HG02678 (cell line): ENCODE data around the gene SPC25.
"Not testable (repeated sequence)": the region's sequence is repeated elsewhere in the genome, so short reads cannot be mapped to it uniquely, and the experiment has no call there.

Source experiments
- ATAC-seq: cut with Tn5 transposase; IDR thresholded peaks from one replicate; pipeline ENCODE4 v1.9.1; 2021; ENCODE audit warnings: mild to moderate bottlenecking, moderate library complexity; ENCODE audit not compliant: unreplicated experiment

The SPC25 gene

GRCh38 chr2:168903888-168904287 is 13.7 kb upstream of the SPC25 start:
- ATAC-seq, result no peak

- ATAC-seq, result no peak
Observed at GRCh38 chr2:168901003-168901402, 10.8 kb upstream of the SPC25 start, which contains the start of gene G6PC2. Gene G6PC2, plus strand, starts transcription at chr2:168901291. Its CDS starts 41 bp downstream, at chr2:168901332.

GRCh38 chr2:168897449-168897848 is 7.2 kb upstream of the SPC25 start:
- no peak for ATAC-seq

GRCh38 chr2:168896783-168897182 is 6.6 kb upstream of the SPC25 start:
- no peak for ATAC-seq

GRCh38 chr2:168895771-168896170 is 5.5 kb upstream of the SPC25 start:
- no peak for ATAC-seq

- no peak for ATAC-seq
Observed at GRCh38 chr2:168894720-168895119, 4.5 kb upstream of the SPC25 start.

GRCh38 chr2:168894101-168894500 is 3.9 kb upstream of the SPC25 start:
- ATAC-seq, result no peak

GRCh38 chr2:168892327-168892726 is 2.1 kb upstream of the SPC25 start:
- no peak for ATAC-seq

GRCh38 chr2:168889635-168890005 is 610 bp downstream of the SPC25 start:
- ATAC-seq, result no peak

GRCh38 chr2:168884975-168885374 is 5.3 kb downstream of the SPC25 start:
- no peak for ATAC-seq

- not testable (repeated sequence) for ATAC-seq
Observed at GRCh38 chr2:168882163-168882562, 8.1 kb downstream of the SPC25 start.

GRCh38 chr2:168874368-168875054 is 15.7 kb downstream of the SPC25 start:
- ATAC-seq, result no peak

- not testable (repeated sequence) for ATAC-seq
Observed at GRCh38 chr2:168870824-168871223, 19.4 kb downstream of the SPC25 start.

GRCh38 chr2:168870369-168870768 is 19.9 kb downstream of the SPC25 start:
- ATAC-seq, result not testable (repeated sequence)

GRCh38 chr2:168867164-168867563 is 23.1 kb downstream of the SPC25 start:
- not testable (repeated sequence) for ATAC-seq

- no peak for ATAC-seq
Observed at GRCh38 chr2:168858146-168858545, 32.1 kb downstream of the SPC25 start.

- no peak for ATAC-seq
Observed at GRCh38 chr2:168855601-168856000, 34.6 kb downstream of the SPC25 start.

- ATAC-seq, result no peak
Observed at GRCh38 chr2:168854651-168855050, 35.6 kb downstream of the SPC25 start.

- ATAC-seq, result no peak
Observed at GRCh38 chr2:168853471-168853870, 36.8 kb downstream of the SPC25 start.

- no peak for ATAC-seq
Observed at GRCh38 chr2:168852481-168852880, 37.7 kb downstream of the SPC25 start.

- ATAC-seq, result no peak
Observed at GRCh38 chr2:168851674-168852320, 38.4 kb downstream of the SPC25 start.

GRCh38 chr2:168850846-168851245 is 39.4 kb downstream of the SPC25 start:
- ATAC-seq, result no peak

GRCh38 chr2:168849610-168850009 is 40.6 kb downstream of the SPC25 start:
- no peak for ATAC-seq
